GM21390 (cell line): ENCODE data around the gene C19orf12.
A peak's percentile ranks its signal among the peaks of the same experiment; 100 is the strongest.

Experiments used
- ATAC-seq: cut with Tn5 transposase; IDR thresholded peaks from one replicate; pipeline ENCODE4 v1.9.1; 2021; ENCODE audit not compliant: unreplicated experiment

The C19orf12 gene

GRCh38 chr19:29665215-29665825, 49.7 kb downstream of the C19orf12 start, which contains the start of gene PLEKHF1:
TSS of gene PLEKHF1 (plus strand) at chr19:29665461. CDS start at chr19:29673840, 8,379 bp downstream.
- ATAC-seq: peak; percentile 87

- ATAC-seq: no peak
Observed at GRCh38 chr19:29664753-29665214, 50.3 kb downstream of the C19orf12 start.

- ATAC-seq: no peak
Observed at GRCh38 chr19:29663861-29664752, 51.0 kb downstream of the C19orf12 start.

GRCh38 chr19:29662604-29663404, 52.3 kb downstream of the C19orf12 start:
- no peak for ATAC-seq

GRCh38 chr19:29662278-29662603, 52.8 kb downstream of the C19orf12 start:
- ATAC-seq: no peak

GRCh38 chr19:29660835-29661234, 54.2 kb downstream of the C19orf12 start:
- ATAC-seq: no peak

- ATAC-seq: no peak
Observed at GRCh38 chr19:29658221-29658991, 56.7 kb downstream of the C19orf12 start.

GRCh38 chr19:29655648-29656335, 59.3 kb downstream of the C19orf12 start:
- ATAC-seq: no peak

GRCh38 chr19:29653398-29653797, 61.7 kb downstream of the C19orf12 start:
- ATAC-seq: no peak

GRCh38 chr19:29651622-29652394, 63.3 kb downstream of the C19orf12 start:
- no peak for ATAC-seq

- no peak for ATAC-seq
Observed at GRCh38 chr19:29650772-29651387, 64.2 kb downstream of the C19orf12 start.
